Trophoblast cell (in vitro differentiated cells and primary cell): ENCODE results near the gene TEKT2.
A peak's percentile ranks its signal among the peaks of the same experiment; 100 is the strongest.

Experiments
- DNase-seq, 2 donors: peaks; one replicate each; pipeline ENCODE4 v3.0.0-alpha.2; 2016
- H2AFZ ChIP-seq: 2 replicates; pipeline ENCODE4 v1.6.1; 2013; ENCODE audit warnings: low read length, moderate library complexity, mild to moderate bottlenecking; ENCODE audit not compliant: insufficient read depth, poor library complexity
- H2AK5ac ChIP-seq: 2 replicates; pipeline ENCODE4 v1.6.1; 2013; ENCODE audit warnings: mild to moderate bottlenecking, low read length
- H2BK120ac ChIP-seq: 2 replicates; pipeline ENCODE4 v1.6.1; 2013; ENCODE audit warnings: low read length, mild to moderate bottlenecking, moderate library complexity; ENCODE audit not compliant: insufficient read depth, poor library complexity
- H2BK12ac ChIP-seq: 2 replicates; pipeline ENCODE4 v1.6.1; 2013; ENCODE audit warnings: mild to moderate bottlenecking, low read length, moderate library complexity
- H2BK5ac ChIP-seq: 2 replicates; pipeline ENCODE4 v1.6.1; 2013; ENCODE audit warnings: low read length, low read depth, moderate library complexity, mild to moderate bottlenecking; ENCODE audit not compliant: poor library complexity
- H3K14ac ChIP-seq: 2 replicates; pipeline ENCODE4 v1.6.1; 2013; ENCODE audit warnings: mild to moderate bottlenecking, low read length
- H3K18ac ChIP-seq: 2 replicates; pipeline ENCODE4 v1.6.1; 2013; ENCODE audit warnings: mild to moderate bottlenecking, low read length
- H3K23ac ChIP-seq: 2 replicates; pipeline ENCODE4 v1.6.1; 2013; ENCODE audit warnings: low read length
- H3K27ac ChIP-seq: 2 replicates; pipeline ENCODE4 v1.5.1; 2013; ENCODE audit warnings: low read depth, mild to moderate bottlenecking, inconsistent platforms, low read length, moderate library complexity
- H3K27me3 ChIP-seq: 2 replicates; pipeline ENCODE4 v1.6.1; 2013; ENCODE audit warnings: inconsistent platforms, mild to moderate bottlenecking, low read length, moderate library complexity; ENCODE audit not compliant: insufficient read depth
- H3K36me3 ChIP-seq, 2 experiments: 1 replicate in 1 of 2; 2 replicates in 1 of 2; pipeline ENCODE4 v1.6.1; 2013; ENCODE audit warnings: low read length in 2 of 2, mild to moderate bottlenecking in 2 of 2, moderate library complexity in 1 of 2; ENCODE audit not compliant: insufficient read depth in 2 of 2, control insufficient read depth in 1 of 2
- H3K4ac ChIP-seq: 2 replicates; pipeline ENCODE4 v1.6.1; 2013; ENCODE audit warnings: low read depth, mild to moderate bottlenecking, low read length, moderate library complexity
- H3K4me1 ChIP-seq, 2 experiments: 1 replicate in 1 of 2; 2 replicates in 1 of 2; pipeline ENCODE4 v1.6.1; 2013; ENCODE audit warnings: low read length in 2 of 2, mild to moderate bottlenecking in 2 of 2, moderate library complexity in 1 of 2; ENCODE audit not compliant: insufficient read depth in 2 of 2, control insufficient read depth in 1 of 2
- H3K4me2 ChIP-seq: 2 replicates; pipeline ENCODE4 v1.6.1; 2013; ENCODE audit warnings: inconsistent platforms, mild to moderate bottlenecking, low read length, moderate library complexity
- H3K4me3 ChIP-seq: 2 replicates; pipeline ENCODE4 v1.5.1; 2013; ENCODE audit warnings: mild to moderate bottlenecking, low read depth, low read length, inconsistent platforms
- H3K79me1 ChIP-seq: one replicate; pipeline ENCODE4 v1.6.1; 2013; ENCODE audit warnings: low read length
- H3K79me2 ChIP-seq: 2 replicates; pipeline ENCODE4 v1.6.1; 2013; ENCODE audit warnings: low read length, mild to moderate bottlenecking; ENCODE audit not compliant: control insufficient read depth, insufficient read depth, poor library complexity
- H3K9ac ChIP-seq: 2 replicates; pipeline ENCODE4 v1.6.1; 2013; ENCODE audit warnings: mild to moderate bottlenecking, low read length
- H3K9me3 ChIP-seq: 2 replicates; pipeline ENCODE4 v1.6.1; 2013; ENCODE audit warnings: low read depth, mild to moderate bottlenecking, control low read depth, inconsistent platforms, low read length; ENCODE audit not compliant: insufficient read depth
- H4K12ac ChIP-seq: 2 replicates; pipeline ENCODE4 v1.6.1; 2013; ENCODE audit warnings: low read depth, mild to moderate bottlenecking, low read length, moderate library complexity
- H4K8ac ChIP-seq: 2 replicates; pipeline ENCODE4 v1.6.1; 2013; ENCODE audit warnings: low read depth, mild to moderate bottlenecking, low read length, moderate library complexity
- H4K91ac ChIP-seq: one replicate; pipeline ENCODE4 v1.6.1; 2013; ENCODE audit warnings: low read depth, mild to moderate bottlenecking, low read length, moderate library complexity
- WGBS: extraction: QIAGEN DNeasy Blood & Tissue Kit; methylation state at CpG from one replicate; pipeline ENCODE4 v1.1.7; 2013; ENCODE audit warnings: missing lambda C conversion rate; ENCODE audit not compliant: insufficient read length, insufficient coverage; ENCODE audit errors: extremely low coverage; 5-methylcytosine and 5-hydroxymethylcytosine counted together

The TEKT2 gene

GRCh38 chr1:36101546-36101945 lies 17.7 kb downstream of the TEKT2 start:
- no peak overlapping the region for H3K18ac ChIP-seq
- no peak overlapping the region for H2BK120ac ChIP-seq
- H2AFZ ChIP-seq = no peak overlapping the region
- no peak overlapping the region for H3K4me2 ChIP-seq
- H3K79me1 ChIP-seq = no peaks in the 10 kb centered on the region
- no peak overlapping the region for H3K27ac ChIP-seq
- peaks cover 0 to 2% of the 10 kb centered on the region in 2 experiments for H3K4me1 ChIP-seq
- H3K9ac ChIP-seq = no peak overlapping the region
- no peak overlapping the region for H4K91ac ChIP-seq
- H2AK5ac ChIP-seq = no peak overlapping the region
- no peak overlapping the region for H4K12ac ChIP-seq
- H4K8ac ChIP-seq = no peak overlapping the region
- H3K4ac ChIP-seq = no peak overlapping the region
- H3K4me3 ChIP-seq = no peak overlapping the region
- WGBS = no CpG with 5 or more reads among the region's 5 CpGs
- no peak overlapping the region for H2BK12ac ChIP-seq
- no peak overlapping the region for H3K14ac ChIP-seq
- H3K79me2 ChIP-seq = no peaks in the 10 kb centered on the region
- no peaks in the 10 kb centered on the region for H3K36me3 ChIP-seq
- no peak for DNase-seq
- H2BK5ac ChIP-seq = no peak overlapping the region
- H3K9me3 ChIP-seq = no peaks in the 10 kb centered on the region
- H3K23ac ChIP-seq = no peak overlapping the region
- H3K27me3 ChIP-seq = no peaks in the 10 kb centered on the region

- Histone ChIP-seq H2BK120ac (no peak overlapping the region), H3K4me2 (no peak overlapping the region), H3K4me3 (no peak overlapping the region), H3K27ac (no peak overlapping the region), H3K9me3 (no peaks in the 10 kb centered on the region), H4K12ac (no peak overlapping the region), H3K79me1 (peaks cover 11% of the 10 kb centered on the region), H4K8ac (no peak overlapping the region), H2AK5ac (no peak overlapping the region), H3K9ac (no peak overlapping the region), H3K4me1 (peaks cover 10 to 21% of the 10 kb centered on the region in 2 experiments), H3K27me3 (no peaks in the 10 kb centered on the region), H3K4ac (no peak overlapping the region), H2BK5ac (no peak overlapping the region), H2BK12ac (no peak overlapping the region), H3K18ac (no peak overlapping the region), H4K91ac (no peak overlapping the region), H3K79me2 (no peaks in the 10 kb centered on the region), H3K23ac (no peak overlapping the region), H2AFZ (no peak overlapping the region), H3K14ac (no peak overlapping the region), H3K36me3 (no peaks in the 10 kb centered on the region)
- no CpG with 5 or more reads among the region's 5 CpGs for WGBS
- no peak for DNase-seq
Observed at GRCh38 chr1:36106269-36106668, 22.4 kb downstream of the TEKT2 start.

- Histone ChIP-seq H4K8ac (no peak overlapping the region), H3K79me1 (peaks cover 11% of the 10 kb centered on the region), H3K4me2 (no peak overlapping the region), H3K9ac (no peak overlapping the region), H3K4me1 (peaks cover 10 to 21% of the 10 kb centered on the region in 2 experiments), H3K4me3 (no peak overlapping the region), H3K27me3 (no peaks in the 10 kb centered on the region), H3K27ac (no peak overlapping the region), H4K91ac (peak overlapping the region; percentile 32), H3K18ac (no peak overlapping the region), H2BK5ac (no peak overlapping the region), H3K36me3 (no peaks in the 10 kb centered on the region), H2AK5ac (no peak overlapping the region), H2AFZ (no peak overlapping the region), H3K79me2 (no peaks in the 10 kb centered on the region), H3K4ac (no peak overlapping the region), H2BK12ac (peak overlapping the region; percentile 1), H4K12ac (no peak overlapping the region), H2BK120ac (no peak overlapping the region), H3K9me3 (no peaks in the 10 kb centered on the region), H3K23ac (no peak overlapping the region), H3K14ac (no peak overlapping the region)
- no CpG with 5 or more reads among the region's 9 CpGs for WGBS
- DNase-seq = no peak
Observed at GRCh38 chr1:36107394-36107793, 23.5 kb downstream of the TEKT2 start.

- Histone ChIP-seq H2AFZ (no peak overlapping the region), H3K79me2 (no peaks in the 10 kb centered on the region), H3K79me1 (peaks cover 11% of the 10 kb centered on the region), H2BK5ac (peak overlapping the region; percentile 36), H3K4me3 (no peak overlapping the region), H3K14ac (peak overlapping the region; percentile 65), H4K12ac (no peak overlapping the region), H3K4me1 (peaks cover 10 to 21% of the 10 kb centered on the region in 2 experiments), H2BK12ac (peak overlapping the region; percentile 81), H2AK5ac (peak overlapping the region; percentile 82), H3K27me3 (no peaks in the 10 kb centered on the region), H3K9me3 (no peaks in the 10 kb centered on the region), H4K8ac (peak overlapping the region; percentile 17), H3K36me3 (no peaks in the 10 kb centered on the region), H4K91ac (peak overlapping the region; percentile 64), H3K23ac (no peak overlapping the region), H2BK120ac (peak overlapping the region; percentile 55), H3K18ac (peak overlapping the region; percentile 16), H3K27ac (no peak overlapping the region), H3K4me2 (no peak overlapping the region), H3K4ac (no peak overlapping the region), H3K9ac (no peak overlapping the region)
- DNase-seq = no peak
- WGBS = no CpG with 5 or more reads among the region's 14 CpGs
Observed at GRCh38 chr1:36108314-36108713, 24.4 kb downstream of the TEKT2 start.
